Activated naive CD4-positive, alpha-beta T cell (primary cell): ENCODE measurements around the gene ERC2.

Experiments used
- DNase-seq, 4 experiments: peaks; one replicate each; lab custom pipeline; 2025; lab: John Stamatoyannopoulos, UW

The ERC2 gene

DNA sequence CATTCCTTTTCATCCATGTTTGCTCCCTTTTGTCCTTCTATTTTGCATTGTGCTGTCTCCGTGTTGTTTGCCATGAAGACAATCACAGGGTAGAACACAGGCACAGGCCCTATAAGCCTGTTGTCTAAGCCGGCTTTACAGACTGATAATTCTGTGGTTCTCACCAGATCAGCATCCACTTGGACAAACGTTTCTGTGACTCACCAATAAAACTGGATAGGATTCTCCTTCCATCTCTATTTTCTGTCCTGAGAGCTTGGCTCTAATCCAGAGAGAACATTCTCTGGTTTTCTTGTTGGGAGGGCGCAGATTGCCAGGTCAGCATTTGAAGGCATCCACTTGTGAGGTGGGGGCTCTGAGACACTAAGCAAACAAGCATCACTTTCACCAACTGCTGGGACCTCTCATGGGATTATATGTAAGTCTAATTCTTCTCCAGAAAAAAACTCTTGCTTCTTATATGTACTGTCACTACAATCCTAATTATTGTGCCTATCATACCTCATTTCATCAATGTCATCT, 101.6 kb downstream of the ERC2 start:
- no peak for DNase-seq

- no peak for DNase-seq
These were observed 102.2 kb downstream of the ERC2 start for GRCh38 chr3:56365905-56366640.

DNA sequence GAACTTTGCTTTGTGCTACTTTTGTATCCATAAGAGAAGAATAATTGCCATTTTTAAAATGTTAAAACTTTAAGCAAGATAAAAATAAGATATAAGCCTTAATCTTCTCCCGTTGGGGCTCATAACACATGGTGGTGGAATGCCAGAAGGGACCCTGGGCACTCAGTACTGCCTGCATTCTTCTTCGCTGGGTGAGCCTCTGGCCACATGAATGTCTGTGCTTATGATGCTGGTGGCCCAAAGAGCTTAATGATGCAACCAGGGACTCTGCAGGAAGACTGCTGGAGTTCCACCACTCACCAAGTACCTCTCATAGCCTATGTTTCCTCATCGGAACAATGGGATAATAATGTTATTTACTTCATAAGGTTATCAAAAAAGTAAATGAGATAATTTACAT, 103.6 kb downstream of the ERC2 start:
- DNase-seq = no peak

DNA sequence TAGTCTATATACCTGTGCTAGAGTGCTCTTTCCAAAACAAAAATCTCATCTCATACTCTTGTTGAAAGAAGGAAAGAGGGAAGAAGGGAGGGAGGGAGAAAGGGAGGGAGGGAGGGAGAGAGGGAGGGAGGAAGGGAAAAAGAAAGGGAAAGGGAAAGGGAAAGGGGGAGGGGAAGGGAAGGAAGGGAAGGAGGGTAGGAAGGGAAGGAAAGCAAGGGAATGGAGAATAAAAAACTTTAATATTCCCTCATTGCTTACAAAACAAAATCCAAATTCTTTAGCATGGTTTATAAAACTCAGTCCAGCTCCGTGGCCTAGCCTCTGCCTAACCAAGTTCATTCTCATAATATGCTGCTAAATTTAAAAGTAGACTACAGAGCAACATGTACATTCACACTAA, 104.5 kb downstream of the ERC2 start:
- no peak for DNase-seq

DNA sequence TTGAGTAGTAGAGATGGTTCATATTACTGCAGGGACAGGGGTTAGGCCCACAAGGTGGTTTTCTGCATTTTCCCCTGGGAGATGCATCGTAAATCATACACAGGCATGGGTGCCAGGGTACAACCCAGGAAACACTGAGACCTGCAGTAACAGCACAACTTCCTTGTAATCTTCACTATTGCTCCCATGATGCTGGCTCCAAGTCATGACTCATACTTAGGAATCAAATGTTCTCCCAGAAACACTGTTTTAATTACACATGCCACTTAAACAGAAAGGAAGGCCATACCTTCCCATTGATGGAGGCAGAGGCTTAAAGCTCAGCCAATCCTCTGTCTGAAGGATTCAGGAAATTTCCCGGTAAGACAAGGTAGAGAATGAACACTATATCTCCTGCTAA, 106.5 kb downstream of the ERC2 start:
- DNase-seq = no peak

DNA sequence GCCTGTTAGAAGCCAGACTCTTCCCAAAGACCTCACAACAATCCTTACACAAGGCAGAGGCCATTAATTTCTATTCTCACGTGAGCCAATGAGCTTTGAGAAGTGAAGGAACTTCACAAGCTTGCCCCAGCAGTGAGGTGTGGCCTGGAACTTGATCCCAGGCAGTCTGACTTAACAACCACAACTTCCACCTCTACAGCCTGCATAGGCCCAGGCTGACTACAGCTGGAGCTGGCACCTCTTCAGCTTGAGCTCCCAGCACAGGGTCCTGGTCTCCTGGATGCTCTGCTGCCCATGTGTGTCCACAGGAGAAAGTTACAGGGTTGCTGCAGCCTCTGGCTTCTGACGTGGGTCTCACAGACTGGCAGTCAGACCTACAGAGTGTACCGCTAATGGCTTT, 111.0 kb downstream of the ERC2 start:
- DNase-seq = no peak

GRCh38 chr3:56356808-56357207, 111.5 kb downstream of the ERC2 start:
- DNase-seq = no peak

DNA sequence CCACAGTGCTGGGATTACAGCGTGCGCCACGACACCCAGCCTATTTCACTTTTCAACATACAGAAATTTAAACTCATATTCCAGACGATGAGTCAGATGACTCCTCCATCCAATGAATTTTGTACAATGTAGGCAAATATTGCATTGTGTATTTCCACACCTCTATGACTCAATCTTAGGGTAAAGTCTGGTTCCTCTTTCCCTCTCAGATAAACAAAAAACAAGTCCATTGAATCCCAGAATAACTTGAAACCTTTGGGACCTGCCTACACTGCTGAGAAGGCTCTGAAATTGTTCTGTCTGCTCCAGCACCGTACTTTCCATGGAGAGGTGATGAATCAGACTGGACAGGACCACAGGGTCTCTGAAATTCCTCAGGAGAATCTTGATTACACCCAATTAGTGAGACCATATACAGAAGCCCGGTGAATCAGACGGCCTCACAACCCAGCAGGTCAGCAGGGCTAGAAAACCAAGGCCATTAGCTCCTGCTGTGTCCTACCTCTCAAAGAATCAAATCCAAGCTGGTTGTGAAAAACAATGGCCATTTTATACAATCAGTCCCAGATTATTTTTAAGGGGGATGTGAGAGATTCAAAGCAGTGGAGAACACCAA, 112.6 kb downstream of the ERC2 start:
- DNase-seq = no peak

DNA sequence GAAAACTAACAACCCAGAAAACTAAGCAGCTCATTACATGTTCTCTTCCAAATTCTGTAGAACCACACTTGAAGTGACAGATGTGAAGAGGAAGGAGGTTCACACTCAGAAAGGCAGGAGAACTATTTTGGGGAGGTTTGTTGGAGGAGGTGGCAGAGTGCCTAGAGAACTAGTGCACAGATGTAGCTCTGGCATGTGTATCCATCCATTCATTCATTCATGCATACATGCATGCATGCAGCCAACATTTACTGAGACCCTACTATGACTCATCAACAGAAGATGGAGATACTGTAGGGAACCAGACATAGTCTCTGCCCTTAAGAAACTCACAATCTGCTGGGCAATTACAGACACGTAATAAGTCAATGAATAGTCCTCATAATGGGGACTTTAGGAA, 116.7 kb downstream of the ERC2 start:
- DNase-seq = no peak

GRCh38 chr3:56347219-56347871, 120.9 kb downstream of the ERC2 start:
- no peak for DNase-seq

DNA sequence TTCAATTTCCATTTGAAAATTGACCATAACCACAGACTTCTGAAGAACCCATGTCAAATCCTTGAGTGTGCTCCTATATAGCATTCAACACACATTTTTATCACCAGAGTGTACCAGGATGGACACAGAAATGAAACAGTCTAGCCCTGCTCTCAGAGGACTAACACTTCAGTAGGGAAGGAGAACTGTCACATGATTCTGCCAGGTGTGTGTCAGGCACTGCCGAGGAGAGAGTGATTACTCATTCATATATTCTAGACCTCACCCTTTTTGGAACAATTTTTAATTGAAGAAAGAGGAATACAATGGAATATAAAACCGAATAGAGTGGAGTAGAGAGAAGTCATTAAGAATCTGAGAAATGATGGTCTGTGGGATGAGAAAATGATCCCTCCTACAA, 125.8 kb downstream of the ERC2 start:
- DNase-seq = no peak

DNA sequence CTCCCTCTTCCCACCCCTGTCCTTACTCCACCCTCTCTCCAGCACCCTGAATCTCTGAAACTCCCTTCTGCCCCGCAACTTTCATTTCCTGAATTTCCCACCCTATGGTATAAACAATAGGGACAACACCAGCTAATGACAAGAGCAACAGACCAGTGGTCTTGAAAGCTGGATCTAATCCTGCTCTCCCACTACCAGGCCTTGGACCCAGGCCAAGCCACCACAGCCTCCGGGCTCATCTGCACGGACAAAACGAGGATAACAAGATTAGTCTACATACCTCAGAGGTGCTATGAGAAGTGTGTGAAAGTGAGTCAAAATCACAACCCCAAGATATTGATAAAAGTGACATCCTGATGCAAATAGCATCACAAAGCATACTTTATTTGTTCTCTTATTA, 128.6 kb downstream of the ERC2 start:
- DNase-seq = no peak

GRCh38 chr3:56339244-56339643, 129.0 kb downstream of the ERC2 start:
- DNase-seq = no peak

DNA sequence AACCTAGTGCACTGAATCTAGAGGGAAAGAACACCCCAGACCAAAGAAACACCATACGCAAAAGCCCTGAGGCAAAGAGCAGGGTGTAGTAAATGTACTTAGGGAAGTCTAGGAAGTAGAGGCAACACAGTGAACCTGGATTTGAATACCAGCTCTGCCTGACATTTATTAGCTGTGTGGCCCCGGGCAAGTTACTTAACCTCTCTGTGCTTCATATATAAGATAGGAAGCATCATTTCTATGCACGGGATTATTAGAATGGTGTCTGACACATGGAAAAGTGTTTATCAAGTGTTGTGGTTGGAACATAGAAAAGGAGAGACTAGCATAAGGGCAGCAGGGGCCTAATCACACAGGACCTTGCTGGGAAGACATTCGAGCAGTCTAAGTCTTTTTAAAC, 132.2 kb downstream of the ERC2 start:
- DNase-seq = no peak

DNA sequence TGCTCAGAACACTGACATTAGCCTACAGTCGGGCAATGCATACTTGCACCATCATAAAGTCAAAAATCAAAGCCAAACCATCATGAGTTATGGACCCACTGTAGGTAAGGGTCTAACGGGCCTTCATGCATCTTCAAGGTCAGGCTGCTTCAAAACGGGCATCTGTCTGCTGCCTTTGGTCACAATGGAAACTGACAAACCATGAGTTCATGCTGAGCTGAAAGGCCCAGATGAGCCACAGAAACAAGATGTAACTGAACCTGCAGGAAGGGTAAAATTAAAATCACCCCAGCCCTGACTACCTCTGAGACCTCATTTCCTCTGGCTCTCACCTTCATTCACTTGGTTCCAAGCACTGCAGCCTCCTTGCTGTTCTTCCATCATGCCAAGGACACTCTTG, 143.8 kb downstream of the ERC2 start:
- DNase-seq = no peak

- DNase-seq = no peak
These were observed 144.3 kb downstream of the ERC2 start for GRCh38 chr3:56323986-56324420.

GRCh38 chr3:56322862-56323261, 145.4 kb downstream of the ERC2 start:
- no peak for DNase-seq

DNA sequence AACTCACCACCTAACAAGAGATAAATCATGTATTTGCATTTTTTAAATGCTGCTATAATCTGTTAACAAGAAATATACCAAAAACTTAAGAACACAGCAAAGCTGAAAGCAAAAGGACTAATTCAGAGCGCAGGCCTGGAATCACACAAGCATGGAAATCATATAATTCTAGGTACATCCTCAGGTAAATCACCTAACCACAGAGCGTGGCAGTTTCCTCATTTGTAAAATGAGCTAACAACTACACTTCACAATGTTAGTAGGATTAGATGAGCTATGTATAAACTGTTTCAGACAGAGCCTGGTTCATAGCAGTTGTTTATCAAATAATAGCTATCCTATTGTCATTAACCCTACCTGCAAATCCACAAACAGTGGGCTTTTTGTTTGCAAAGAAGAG, 146.4 kb downstream of the ERC2 start:
- no peak for DNase-seq

GRCh38 chr3:56321383-56321782, 146.9 kb downstream of the ERC2 start:
- DNase-seq = no peak

- DNase-seq = no peak
These were observed 147.4 kb downstream of the ERC2 start for GRCh38 chr3:56320883-56321282.

DNA sequence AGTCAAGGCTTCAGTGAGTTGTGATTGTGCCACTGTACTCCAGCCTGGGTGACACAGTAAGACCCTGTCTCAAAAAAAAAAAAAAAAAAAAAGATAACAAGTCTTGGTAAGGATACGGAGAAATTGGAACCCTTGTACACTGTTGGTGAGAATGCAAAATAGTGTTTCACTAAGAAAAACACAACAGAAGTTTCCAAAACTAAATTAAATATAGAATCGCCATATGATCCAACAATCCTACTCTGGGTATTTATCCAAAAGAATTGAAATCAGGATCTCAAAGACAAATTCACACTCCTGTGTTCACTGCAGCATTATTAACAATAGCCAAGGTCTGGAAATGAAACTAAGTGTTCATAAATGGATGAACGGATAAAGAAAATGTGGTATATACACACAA, 149.4 kb downstream of the ERC2 start:
- DNase-seq = no peak

DNA sequence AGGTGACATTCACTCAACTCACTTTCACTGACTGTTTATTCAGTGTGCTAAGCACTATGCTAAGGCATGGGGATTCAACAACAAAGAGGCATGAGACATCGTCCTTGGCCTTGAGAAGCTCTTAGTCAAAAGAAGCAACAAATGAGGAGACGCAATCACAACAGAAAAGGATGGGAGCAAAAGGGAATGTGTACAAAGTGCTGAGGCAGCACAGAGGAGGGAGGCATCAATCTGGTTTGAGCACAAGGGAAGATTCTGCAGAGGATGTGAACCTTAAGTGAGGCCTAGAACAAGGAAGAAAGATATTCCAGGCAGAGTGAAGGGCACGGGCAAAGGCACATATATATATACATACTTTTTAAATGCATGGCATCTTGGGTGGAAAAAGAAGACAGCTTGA, 151.3 kb downstream of the ERC2 start:
- no peak for DNase-seq

GRCh38 chr3:56314842-56315241, 153.4 kb downstream of the ERC2 start:
- no peak for DNase-seq
